Mucosa of rectum (tissue), 2 donors: ENCODE results near the gene WDR54.
A peak's percentile ranks its signal among the peaks of the same experiment; 100 is the strongest.

Experiments used
- H3K27ac ChIP-seq, 2 donors: one replicate each; pipeline ENCODE4 v1.7.0; 2013; ENCODE audit warnings: inconsistent platforms in 2 of 2, low read depth in 2 of 2, low read length in 2 of 2
- H3K27me3 ChIP-seq, 2 donors: one replicate each; pipeline ENCODE4 v1.7.0; 2013; ENCODE audit warnings: low read length in 2 of 2; ENCODE audit not compliant: control insufficient read depth in 2 of 2, insufficient read depth in 2 of 2
- H3K36me3 ChIP-seq, 2 donors: one replicate each; pipeline ENCODE4 v1.7.0; 2013; ENCODE audit warnings: low read length in 2 of 2; ENCODE audit not compliant: control insufficient read depth in 2 of 2, insufficient read depth in 2 of 2
- H3K4me1 ChIP-seq, 2 donors: one replicate each; pipeline ENCODE4 v1.7.0; 2013; ENCODE audit warnings: low read length in 2 of 2, mild to moderate bottlenecking in 1 of 2; ENCODE audit not compliant: control insufficient read depth in 2 of 2, insufficient read depth in 2 of 2
- H3K4me3 ChIP-seq, 2 donors: one replicate each; pipeline ENCODE4 v1.7.0; 2013; ENCODE audit warnings: low read length in 2 of 2
- H3K9ac ChIP-seq, 2 donors: one replicate each; pipeline ENCODE4 v1.7.0; 2013; ENCODE audit warnings: low read length in 2 of 2, low read depth in 1 of 2, mild to moderate bottlenecking in 1 of 2
- H3K9me3 ChIP-seq, 2 donors: one replicate each; pipeline ENCODE4 v1.7.0; 2013; ENCODE audit warnings: low read length in 2 of 2; ENCODE audit not compliant: control insufficient read depth in 2 of 2
- donor health status: healthy.
- donor health status: Normal muscosa, but diverticular disease.

Gene WDR54

DNA sequence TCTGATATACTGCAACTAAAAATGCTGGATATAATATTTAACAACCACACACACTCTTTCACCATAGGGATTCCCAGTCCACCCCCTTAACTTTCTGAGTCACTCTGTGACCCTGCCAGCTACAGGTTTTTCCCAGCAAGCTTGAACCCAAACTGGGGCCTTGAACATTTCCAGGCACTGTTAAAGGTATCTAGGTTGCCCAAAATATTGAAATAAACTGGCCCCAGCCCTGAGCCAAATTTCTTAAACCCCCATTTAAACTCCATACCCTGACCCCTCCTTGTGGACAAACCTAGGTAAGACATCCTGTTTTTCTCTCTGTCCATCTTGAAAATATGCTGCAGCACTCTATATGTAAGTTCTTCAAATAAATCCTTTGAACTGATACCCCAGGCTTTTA, 21.7 kb upstream of the WDR54 start:
- Histone ChIP-seq H3K27ac (no peak overlapping the region), H3K4me1 (no peaks in the 10 kb centered on the region), H3K9ac (no peak overlapping the region), H3K36me3 (no peaks in the 10 kb centered on the region), H3K4me3 (no peak overlapping the region), H3K9me3 (no peaks in the 10 kb centered on the region), H3K27me3 (no peaks in the 10 kb centered on the region)

DNA sequence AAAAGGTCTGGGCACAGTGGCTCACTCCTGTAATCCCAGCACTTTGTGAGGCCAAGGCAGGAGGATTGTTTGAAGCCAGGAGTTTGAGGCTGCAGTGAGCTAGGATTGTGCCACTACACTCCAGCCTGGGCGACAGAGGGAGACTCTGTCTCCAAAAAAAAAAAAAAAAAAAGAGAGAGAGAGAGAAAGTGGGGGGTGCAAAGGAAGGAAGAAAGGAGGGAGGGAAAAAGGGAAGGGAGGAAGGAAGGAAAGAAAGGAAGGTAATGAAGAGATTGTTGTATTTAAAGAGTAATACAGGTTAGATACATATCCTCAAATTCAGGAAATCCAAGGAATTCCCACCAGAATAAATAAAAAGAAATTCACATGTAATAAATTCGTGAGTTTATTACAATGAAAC, 19.6 kb upstream of the WDR54 start:
- Histone ChIP-seq H3K9me3 (no peaks in the 10 kb centered on the region), H3K27me3 (no peaks in the 10 kb centered on the region), H3K27ac (no peak overlapping the region), H3K4me1 (no peaks in the 10 kb centered on the region), H3K9ac (no peak overlapping the region), H3K4me3 (no peak overlapping the region), H3K36me3 (no peaks in the 10 kb centered on the region)

DNA sequence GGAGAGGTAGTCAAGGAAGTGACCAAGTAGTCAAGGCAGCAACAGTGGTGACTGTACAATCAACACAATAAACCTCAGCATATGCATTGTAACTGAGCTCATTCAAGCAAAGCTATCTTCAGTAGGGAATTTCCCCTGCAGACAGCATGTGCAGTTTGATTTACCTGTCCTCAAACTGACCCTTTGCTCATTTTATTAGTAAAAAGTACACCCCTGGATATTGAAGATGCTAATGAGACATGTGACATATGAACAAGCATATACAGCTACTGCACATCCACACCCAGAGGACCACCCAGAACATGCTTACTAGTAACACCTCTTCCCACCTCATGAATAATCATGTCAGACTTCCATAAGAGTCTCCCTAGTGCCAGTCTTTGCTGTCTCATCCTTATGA, 15.5 kb upstream of the WDR54 start:
- Histone ChIP-seq H3K9me3 (no peaks in the 10 kb centered on the region), H3K4me1 (no peaks in the 10 kb centered on the region), H3K4me3 (no peak overlapping the region), H3K9ac (no peak overlapping the region), H3K27ac (no peak overlapping the region), H3K27me3 (no peaks in the 10 kb centered on the region), H3K36me3 (no peaks in the 10 kb centered on the region)

DNA sequence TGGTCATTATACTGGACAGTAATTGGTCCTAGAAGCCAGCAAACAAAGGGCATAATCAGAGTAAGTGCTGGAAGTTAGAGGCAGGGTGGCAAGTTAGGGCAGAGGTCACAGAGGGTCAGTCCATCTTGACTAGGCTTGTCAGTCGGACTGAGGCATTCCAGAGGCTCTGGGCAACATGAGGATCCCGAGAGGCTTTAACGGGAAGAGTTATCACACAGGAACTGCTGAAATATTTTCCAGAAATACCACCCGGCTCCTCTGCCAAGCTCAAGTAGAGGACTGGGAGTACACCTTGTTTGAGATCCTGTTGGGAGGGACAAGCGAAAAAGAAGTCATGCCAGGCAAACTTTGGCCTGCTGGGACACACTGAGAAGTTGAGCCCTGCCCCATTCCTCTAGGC, 13.8 kb upstream of the WDR54 start:
- Histone ChIP-seq H3K27me3 (no peaks in the 10 kb centered on the region), H3K9ac (no peak overlapping the region), H3K9me3 (no peaks in the 10 kb centered on the region), H3K4me3 (no peak overlapping the region), H3K36me3 (no peaks in the 10 kb centered on the region), H3K27ac (no peak overlapping the region), H3K4me1 (no peaks in the 10 kb centered on the region)

DNA sequence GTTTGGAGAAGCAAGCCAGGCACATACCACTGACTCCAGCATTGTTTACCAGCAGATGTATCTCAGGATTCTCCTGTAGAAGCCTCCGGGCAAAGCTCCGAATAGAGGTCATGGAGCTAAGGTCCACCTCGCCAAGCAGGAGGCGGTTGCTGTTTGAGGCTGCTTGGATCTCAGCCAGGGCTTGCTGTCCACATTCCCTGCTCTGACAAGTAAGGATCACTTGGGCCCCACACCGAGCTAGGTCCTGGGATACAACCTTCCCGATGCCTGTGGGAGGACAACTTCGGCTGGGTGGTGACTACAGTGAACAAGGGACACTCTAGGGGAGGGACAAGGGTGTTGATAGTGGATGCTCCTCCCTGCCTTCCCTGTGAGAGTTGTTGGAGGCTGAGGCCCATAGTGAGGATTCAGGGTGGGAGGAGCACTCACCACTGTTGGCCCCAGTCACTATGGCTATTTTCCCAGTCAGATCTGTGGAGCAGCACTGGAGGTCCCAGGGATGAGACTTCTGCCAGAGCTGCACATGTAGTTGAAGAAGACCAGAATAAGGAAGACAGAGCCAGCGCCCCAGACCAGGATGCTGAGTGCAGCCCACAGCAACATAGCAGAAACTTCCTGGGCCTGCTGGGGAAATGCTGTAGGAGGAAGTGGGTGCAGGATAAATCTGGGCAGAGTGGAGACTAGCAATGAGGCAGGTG, 8.4 kb upstream of the WDR54 start:
- Histone ChIP-seq H3K4me3 (peak overlapping the region in 1 of 2 donors; percentile 7), H3K36me3 (no peaks in the 10 kb centered on the region), H3K4me1 (peaks cover 8 to 15% of the 10 kb centered on the region in 2 donors), H3K9me3 (no peaks in the 10 kb centered on the region), H3K27me3 (no peaks in the 10 kb centered on the region), H3K27ac (no peak overlapping the region), H3K9ac (no peak overlapping the region)

DNA sequence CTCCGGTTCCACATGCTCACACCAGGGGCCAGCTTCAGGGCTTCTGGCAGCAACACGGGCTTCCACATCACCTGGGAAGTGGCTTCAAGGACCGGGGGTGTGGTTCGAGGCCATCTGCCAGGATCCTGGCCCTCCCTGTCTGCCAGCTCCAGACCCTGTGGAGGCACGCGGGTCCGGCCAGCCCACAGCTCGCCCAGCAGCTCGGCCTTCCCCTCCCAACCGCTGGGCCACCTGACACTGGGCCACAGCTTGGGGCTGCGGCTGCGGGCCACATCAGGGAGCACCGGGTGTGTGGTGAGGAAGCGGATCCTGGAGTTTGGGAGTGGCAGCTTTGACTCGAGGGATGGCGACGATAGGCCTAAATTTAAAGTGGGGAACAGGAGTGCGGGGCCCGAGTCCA, 7.1 kb upstream of the WDR54 start:
- no peaks in the 10 kb centered on the region for H3K27me3 ChIP-seq

DNA sequence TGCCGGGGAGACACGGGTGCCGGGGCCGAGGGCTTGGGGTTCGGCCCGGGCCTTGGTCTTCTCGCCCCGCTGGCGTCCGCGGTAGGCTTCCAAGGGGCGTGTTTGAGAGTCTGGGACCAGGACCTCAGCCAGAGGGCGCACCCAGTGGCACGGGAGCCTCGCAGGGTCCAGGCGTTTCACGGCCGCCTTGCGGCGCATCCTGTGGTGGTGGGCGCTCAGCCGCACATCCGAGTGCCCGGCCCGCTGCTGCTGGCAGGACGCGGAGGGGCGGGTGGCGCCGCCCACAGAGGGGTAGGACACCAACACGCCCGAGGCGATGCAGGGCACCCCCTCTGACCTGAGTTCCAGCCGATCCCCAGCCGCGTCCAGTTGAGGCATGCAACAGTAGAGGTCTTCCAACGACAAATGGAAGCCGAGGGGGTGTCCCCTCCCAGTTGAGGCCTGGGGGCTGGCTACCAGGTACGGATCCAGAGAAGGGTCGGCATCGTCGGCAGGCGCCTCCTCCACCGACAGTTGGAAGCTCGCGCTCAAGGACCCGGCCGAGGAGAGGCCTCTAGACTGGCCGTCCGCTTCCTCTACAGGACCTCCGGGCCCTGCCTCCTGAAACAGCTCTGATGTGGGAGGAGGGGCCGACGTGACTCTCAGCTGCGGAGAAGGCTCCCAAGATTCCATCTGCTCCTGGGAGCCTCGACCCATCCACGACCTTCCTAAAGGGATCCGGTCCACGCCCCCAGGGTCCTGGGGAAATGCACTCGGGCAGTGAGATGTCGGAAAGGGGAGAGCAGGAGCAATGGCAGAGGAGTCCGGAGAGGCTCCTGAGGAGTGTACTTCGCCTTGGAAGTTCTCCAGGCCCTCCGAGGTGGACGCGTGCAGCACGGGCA, 6.4 kb upstream of the WDR54 start:
- H3K27ac ChIP-seq, result peak overlapping the region in 1 of 2 donors; percentile 48
- H3K4me3 ChIP-seq, result peak overlapping the region; percentile 60 to 68
- H3K9ac ChIP-seq, result peak overlapping the region; percentile 52 to 62
- H3K27me3 ChIP-seq, result no peaks in the 10 kb centered on the region
- H3K9me3 ChIP-seq, result no peaks in the 10 kb centered on the region
- H3K36me3 ChIP-seq, result no peaks in the 10 kb centered on the region
- peaks cover 8 to 15% of the 10 kb centered on the region in 2 donors for H3K4me1 ChIP-seq

More for the DNA sequence above, 7.1 kb upstream of the WDR54 start:
- H3K36me3 ChIP-seq, result no peaks in the 10 kb centered on the region
- no peaks in the 10 kb centered on the region for H3K9me3 ChIP-seq
- peak overlapping the region; percentile 60 to 68 for H3K4me3 ChIP-seq
- H3K9ac ChIP-seq, result peak overlapping the region in 1 of 2 donors; percentile 62
- H3K27ac ChIP-seq, result peak overlapping the region in 1 of 2 donors; percentile 48
- peaks cover 8 to 15% of the 10 kb centered on the region in 2 donors for H3K4me1 ChIP-seq

DNA sequence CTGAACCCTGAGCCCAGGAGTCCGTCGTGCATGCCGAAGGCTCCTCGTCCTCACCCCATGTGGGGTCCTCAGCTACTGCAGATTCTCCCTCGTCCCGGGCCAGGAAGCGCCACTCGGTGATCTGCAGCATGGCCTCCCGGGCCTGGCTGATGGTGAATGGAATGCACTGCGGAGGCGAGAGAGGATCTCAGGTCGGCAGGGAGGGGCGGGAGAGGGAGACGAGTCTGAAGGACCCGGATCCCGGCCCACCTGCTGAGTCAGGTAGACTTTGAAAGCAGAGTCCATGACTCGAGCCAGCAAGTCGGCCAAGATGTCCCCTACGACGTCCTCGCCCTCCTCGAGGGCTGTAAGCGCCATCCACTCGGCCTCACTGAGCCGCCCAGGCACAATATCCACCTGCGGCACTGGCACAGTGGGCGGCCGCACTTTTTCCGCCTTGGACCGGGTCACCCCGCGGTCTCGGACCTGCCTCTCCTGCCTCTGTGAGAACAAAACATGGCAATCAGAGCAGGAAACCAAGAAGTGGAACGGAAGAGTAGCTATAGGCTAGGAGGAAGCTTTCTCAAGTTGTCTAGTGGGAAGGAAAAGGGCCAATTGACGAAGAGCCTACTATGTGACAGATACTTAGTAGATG, 5.7 kb upstream of the WDR54 start:
- Histone ChIP-seq H3K27me3 (no peaks in the 10 kb centered on the region), H3K36me3 (no peaks in the 10 kb centered on the region), H3K27ac (no peak overlapping the region), H3K9ac (peak overlapping the region; percentile 38 to 62), H3K9me3 (no peaks in the 10 kb centered on the region), H3K4me1 (peaks cover 10 to 19% of the 10 kb centered on the region in 2 donors), H3K4me3 (peak overlapping the region; percentile 60 to 68)

DNA sequence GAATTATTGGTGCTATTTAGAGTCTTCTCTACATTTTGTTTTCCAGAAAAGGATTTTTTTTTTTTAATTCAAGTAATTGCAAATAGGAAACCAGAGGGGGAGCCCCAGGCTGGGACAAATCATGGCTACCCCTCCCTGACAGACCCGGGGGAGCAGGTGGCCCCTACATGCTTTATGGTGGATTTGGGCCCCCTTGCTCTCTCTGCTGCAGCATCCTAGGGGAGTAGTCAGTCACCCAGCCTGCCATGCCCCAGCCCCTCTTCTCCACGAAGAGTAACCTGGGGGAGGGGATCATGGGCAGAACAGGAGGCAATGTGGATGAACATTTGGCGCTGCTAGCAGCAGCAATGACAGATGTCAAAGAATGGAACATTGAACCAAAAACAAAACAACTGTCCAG, 4.8 kb upstream of the WDR54 start:
- no peak overlapping the region for H3K4me3 ChIP-seq

DNA sequence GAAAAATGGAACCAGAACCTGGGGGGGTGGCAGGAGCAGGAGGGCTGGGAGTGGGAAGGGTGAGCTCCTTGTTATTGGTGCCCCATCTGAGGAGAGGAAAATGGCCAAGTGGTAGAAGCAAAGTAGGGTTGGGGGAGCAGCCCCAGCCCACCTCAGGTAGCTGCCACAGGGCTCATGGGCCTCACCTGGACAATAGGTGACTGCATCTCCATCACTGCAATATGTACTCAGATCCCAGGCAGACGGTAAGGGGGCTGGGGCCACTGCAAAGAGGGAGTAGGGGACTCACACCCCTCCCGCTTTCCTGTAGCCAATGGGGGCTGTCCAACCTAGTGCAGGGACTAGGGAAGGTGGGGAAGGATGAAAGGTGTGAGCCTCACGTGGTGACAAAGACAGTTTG, 4.3 kb upstream of the WDR54 start:
- Histone ChIP-seq H3K27me3 (no peaks in the 10 kb centered on the region), H3K9me3 (no peaks in the 10 kb centered on the region), H3K9ac (no peak overlapping the region), H3K36me3 (no peaks in the 10 kb centered on the region), H3K4me1 (peaks cover 14 to 24% of the 10 kb centered on the region in 2 donors), H3K4me3 (no peak overlapping the region), H3K27ac (no peak overlapping the region)

More for the DNA sequence above, 4.8 kb upstream of the WDR54 start:
- no peaks in the 10 kb centered on the region for H3K36me3 ChIP-seq
- H3K4me1 ChIP-seq, result peaks cover 14 to 20% of the 10 kb centered on the region in 2 donors
- H3K9ac ChIP-seq, result no peak overlapping the region
- no peak overlapping the region for H3K27ac ChIP-seq
- no peaks in the 10 kb centered on the region for H3K27me3 ChIP-seq
- H3K9me3 ChIP-seq, result no peaks in the 10 kb centered on the region
